Liver (tissue), 9 donors: ENCODE measurements around the gene MARCHF10. TPM values are rescaled to one million over a fixed set of nuclear protein-coding genes. Genes with fewer than 3 reads are reported as not detected.

Experiments
- DNase-seq: peaks from one replicate; pipeline ENCODE4 v3.0.0-alpha.2; 2017; ENCODE audit warnings: low spot score
- H3K27ac ChIP-seq, 2 donors: one replicate each; pipeline ENCODE4 v1.7.0; 2013; ENCODE audit warnings: inconsistent platforms in 2 of 2, low read length in 2 of 2, control low read depth in 1 of 2, low read depth in 1 of 2, mild to moderate bottlenecking in 1 of 2
- H3K27me3 ChIP-seq, 4 donors: one replicate each; pipeline versions ENCODE4 v1.6.1 to v1.7.0; 2013; ENCODE audit warnings: low read length in 3 of 4, inconsistent platforms in 1 of 4, mild to moderate bottlenecking in 1 of 4, moderate library complexity in 1 of 4; ENCODE audit not compliant: control insufficient read depth in 4 of 4, insufficient read depth in 4 of 4
- H3K36me3 ChIP-seq, 4 donors: one replicate each; pipeline versions ENCODE4 v1.6.1 to v1.7.0; 2013; ENCODE audit warnings: low read length in 3 of 4, mild to moderate bottlenecking in 3 of 4, low read depth in 1 of 4, moderate library complexity in 1 of 4; ENCODE audit not compliant: control insufficient read depth in 4 of 4, insufficient read depth in 3 of 4
- H3K4me1 ChIP-seq, 4 donors: one replicate each; pipeline versions ENCODE4 v1.6.1 to v1.7.0; 2013; ENCODE audit warnings: low read length in 3 of 4, mild to moderate bottlenecking in 3 of 4, moderate library complexity in 1 of 4; ENCODE audit not compliant: control insufficient read depth in 4 of 4, insufficient read depth in 4 of 4
- H3K4me3 ChIP-seq, 3 donors: one replicate each; pipeline versions ENCODE4 v1.6.1 to v1.7.0; 2013; ENCODE audit warnings: low read length in 3 of 3, control low read depth in 1 of 3, low read depth in 1 of 3, mild to moderate bottlenecking in 1 of 3
- H3K9ac ChIP-seq, 2 donors: one replicate each; pipeline ENCODE4 v1.7.0; 2013; ENCODE audit warnings: low read length in 2 of 2, mild to moderate bottlenecking in 2 of 2, moderate library complexity in 2 of 2, control low read depth in 1 of 2, low read depth in 1 of 2
- H3K9me3 ChIP-seq, 4 donors: one replicate each; pipeline versions ENCODE4 v1.6.1 to v1.7.0; 2013; ENCODE audit warnings: low read length in 3 of 4; ENCODE audit not compliant: control insufficient read depth in 4 of 4
- EGR1 ChIP-seq, 2 donors: IDR thresholded peaks; 2 replicates each; pipeline ENCODE4 v1.6.1; 2016 to 2018; ENCODE audit warnings: antibody characterized with exemption in 2 of 2, low read depth in 2 of 2
- FOXA1 ChIP-seq: IDR thresholded peaks from 2 replicates; pipeline ENCODE4 v1.6.1; 2016; ENCODE audit warnings: antibody characterized with exemption
- FOXA2 ChIP-seq: IDR thresholded peaks from 2 replicates; pipeline ENCODE4 v1.6.1; 2016; ENCODE audit warnings: antibody characterized with exemption
- GABPA ChIP-seq, 2 donors: IDR thresholded peaks in 1 of 2; conservative IDR thresholded peaks in 1 of 2; 2 replicates each; pipeline ENCODE4 v1.6.1; 2016; ENCODE audit warnings: antibody characterized with exemption in 2 of 2, mild to moderate bottlenecking in 1 of 2, moderate library complexity in 1 of 2
- HNF4A ChIP-seq, 2 donors: conservative IDR thresholded peaks; 2 replicates each; pipeline ENCODE4 v1.6.1; 2016; ENCODE audit warnings: antibody characterized with exemption in 2 of 2, mild to moderate bottlenecking in 2 of 2
- NR2F2 ChIP-seq: IDR thresholded peaks from 2 replicates; pipeline ENCODE4 v1.6.1; 2016; ENCODE audit warnings: antibody characterized with exemption
- RAD21 ChIP-seq, 2 donors: IDR thresholded peaks; 2 replicates each; pipeline ENCODE4 v1.6.1; 2016; ENCODE audit warnings: antibody characterized with exemption in 2 of 2, mild to moderate bottlenecking in 2 of 2
- RXRA ChIP-seq, 2 donors: IDR thresholded peaks; 2 replicates each; pipeline ENCODE4 v1.6.1; 2017 to 2018; ENCODE audit warnings: antibody characterized with exemption in 2 of 2, mild to moderate bottlenecking in 1 of 2
- SP1 ChIP-seq: IDR thresholded peaks from 2 replicates; pipeline ENCODE4 v1.6.1; 2018; ENCODE audit warnings: antibody characterized with exemption, mild to moderate bottlenecking
- TAF1 ChIP-seq: conservative IDR thresholded peaks from 2 replicates; pipeline ENCODE4 v1.6.1; 2016; ENCODE audit warnings: antibody characterized with exemption, mild to moderate bottlenecking
- YY1 ChIP-seq: IDR thresholded peaks from 2 replicates; pipeline ENCODE4 v1.6.1; 2016; ENCODE audit warnings: antibody characterized with exemption, mild to moderate bottlenecking
- WGBS: extraction: QIAGEN DNeasy Blood & Tissue Kit; methylation state at CpG from one replicate; pipeline ENCODE4 v1.1.7; 2013; 5-methylcytosine and 5-hydroxymethylcytosine counted together
- polyA plus RNA-seq, 2 donors: library from polyadenylated mRNA; stranded (reverse) in 1 of 2; unstranded in 1 of 2; fragments of 200-250 nt in 1 of 2; fragments of >200 nt in 1 of 2; fragmentation: Nextera tagmentation in 1 of 2; extraction: Ambion mirVana in 1 of 2; gene quantifications; one replicate each; pipeline versions ENCODE4 v1.2.1 to v1.2.3, GENCODE V29; 2013 to 2015
- total RNA-seq, 2 donors: library from RNA; depleted of rRNA; stranded (reverse); fragments of >200 nt; gene quantifications; one replicate each; pipeline ENCODE4 v1.2.3, GENCODE V29; 2014
- TF ChIP-seq, protein P1 (sequence below): IDR thresholded peaks from 2 replicates; pipeline ENCODE4 v1.6.1; 2016; ENCODE audit warnings: antibody characterized with exemption
- TF ChIP-seq, protein P2 (sequence below): fragments of 150-350 bp; IDR thresholded peaks from 2 replicates; pipeline ENCODE4 v1.5.1; 2017; ENCODE audit warnings: improper control_type of control experiment, low read depth, low read length; ENCODE audit not compliant: missing input control
- TF ChIP-seq, protein P3 (sequence below): IDR thresholded peaks from 2 replicates; pipeline ENCODE4 v1.6.1; 2016; ENCODE audit warnings: antibody characterized with exemption
- donor health status: healthy.
- donor health status: healthy.
- donor health status: healthy.
- donor health status: healthy.
- donor health status: healthy.

MARCHF10 gene
- total and polyA plus RNA-seq, 4 donors = not detected

DNA sequence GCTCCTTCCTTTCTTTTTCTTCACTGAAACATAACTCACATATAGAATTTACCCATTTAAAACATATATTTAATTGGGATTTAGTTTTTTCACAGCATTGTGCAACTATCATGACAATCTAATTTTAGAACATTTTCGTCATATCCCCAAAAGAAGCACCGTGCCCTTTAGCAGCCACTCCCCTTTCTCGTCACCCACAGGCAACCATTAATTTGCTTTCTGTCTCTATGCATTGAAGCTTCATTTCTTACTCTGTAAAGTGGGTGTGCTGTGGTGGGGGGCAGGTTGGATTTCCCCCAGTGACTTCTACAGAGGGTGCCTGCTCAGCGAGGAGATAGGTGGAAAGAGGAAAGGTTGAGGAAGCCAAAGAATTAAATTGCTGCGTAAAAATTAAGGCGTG, 144.8 kb downstream of the MARCHF10 start:
- H3K9ac ChIP-seq = no peak overlapping the region
- WGBS = 76% methylated on average over 6 of the region's 6 CpGs
- H3K27me3 ChIP-seq = no peaks in the 10 kb centered on the region
- no peak for DNase-seq
- no peaks in the 10 kb centered on the region for H3K36me3 ChIP-seq
- no peaks in the 10 kb centered on the region for H3K4me1 ChIP-seq
- no peak overlapping the region for H3K4me3 ChIP-seq
- no peak overlapping the region for H3K27ac ChIP-seq
- peaks cover 0 to 6% (median 2%) of the 10 kb centered on the region in 4 donors for H3K9me3 ChIP-seq
- TF ChIP-seq EGR1 (IDR thresholded peaks at IDR 0.05; ENCODE audit: low read depth in 2 of 2) = no peak
- TF ChIP-seq, protein P1, sequence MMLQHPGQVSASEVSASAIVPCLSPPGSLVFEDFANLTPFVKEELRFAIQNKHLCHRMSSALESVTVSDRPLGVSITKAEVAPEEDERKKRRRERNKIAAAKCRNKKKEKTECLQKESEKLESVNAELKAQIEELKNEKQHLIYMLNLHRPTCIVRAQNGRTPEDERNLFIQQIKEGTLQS = no peak
- TF ChIP-seq NR2F2 = no peak
- no peak for TF ChIP-seq GABPA (IDR thresholded peaks at IDR 0.05 in 1 of 2, conservative IDR thresholded peaks at IDR 0.05 in 1 of 2)

DNA sequence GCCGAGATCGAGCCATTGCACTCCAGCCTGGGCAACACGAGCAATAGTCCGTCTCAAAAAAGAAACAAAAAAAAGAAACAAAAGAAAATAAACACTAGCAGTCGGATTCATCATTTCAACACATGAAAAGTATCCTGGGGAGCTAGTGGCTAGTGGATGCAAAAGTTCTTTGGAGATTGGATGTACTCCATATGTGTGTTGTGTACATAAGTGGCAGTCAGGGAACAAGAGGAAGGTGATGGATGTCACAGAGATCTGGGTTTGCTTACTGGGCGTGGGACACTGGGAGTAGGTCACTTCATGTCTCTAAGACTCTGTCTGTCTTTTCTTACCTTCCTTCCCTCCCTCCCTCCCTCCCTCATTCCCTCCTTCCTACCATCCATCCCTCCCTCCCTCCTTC, 145.3 kb downstream of the MARCHF10 start:
- DNase-seq = no peak
- 84% methylated on average over 6 of the region's 6 CpGs for WGBS

DNA sequence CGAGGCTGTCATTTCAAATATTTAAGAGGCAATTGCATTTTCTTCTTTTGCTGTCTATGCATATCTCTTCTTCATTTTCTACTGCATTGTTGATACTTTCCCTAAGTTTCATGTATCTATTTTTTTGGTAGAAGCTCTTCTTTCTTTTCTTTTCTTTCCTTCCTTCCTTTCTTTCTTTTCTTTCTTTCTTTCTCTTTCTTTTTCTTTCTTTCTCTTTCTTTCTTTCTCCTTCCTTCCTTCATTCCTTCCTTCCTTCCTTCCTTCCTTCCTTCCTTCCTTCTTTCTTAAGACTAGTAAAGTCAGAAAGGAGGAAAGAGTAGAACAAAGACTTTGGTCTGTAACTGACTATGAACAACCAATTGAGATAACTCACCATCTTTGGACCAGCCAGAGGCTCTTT, 146.8 kb downstream of the MARCHF10 start:
- DNase-seq = no peak
- peaks cover 0 to 6% (median 2%) of the 10 kb centered on the region in 4 donors for H3K9me3 ChIP-seq
- no peak for TF ChIP-seq EGR1 (IDR thresholded peaks at IDR 0.05; ENCODE audit: low read depth in 2 of 2)
- TF ChIP-seq FOXA2 = no peak
- TF ChIP-seq, protein P2, sequence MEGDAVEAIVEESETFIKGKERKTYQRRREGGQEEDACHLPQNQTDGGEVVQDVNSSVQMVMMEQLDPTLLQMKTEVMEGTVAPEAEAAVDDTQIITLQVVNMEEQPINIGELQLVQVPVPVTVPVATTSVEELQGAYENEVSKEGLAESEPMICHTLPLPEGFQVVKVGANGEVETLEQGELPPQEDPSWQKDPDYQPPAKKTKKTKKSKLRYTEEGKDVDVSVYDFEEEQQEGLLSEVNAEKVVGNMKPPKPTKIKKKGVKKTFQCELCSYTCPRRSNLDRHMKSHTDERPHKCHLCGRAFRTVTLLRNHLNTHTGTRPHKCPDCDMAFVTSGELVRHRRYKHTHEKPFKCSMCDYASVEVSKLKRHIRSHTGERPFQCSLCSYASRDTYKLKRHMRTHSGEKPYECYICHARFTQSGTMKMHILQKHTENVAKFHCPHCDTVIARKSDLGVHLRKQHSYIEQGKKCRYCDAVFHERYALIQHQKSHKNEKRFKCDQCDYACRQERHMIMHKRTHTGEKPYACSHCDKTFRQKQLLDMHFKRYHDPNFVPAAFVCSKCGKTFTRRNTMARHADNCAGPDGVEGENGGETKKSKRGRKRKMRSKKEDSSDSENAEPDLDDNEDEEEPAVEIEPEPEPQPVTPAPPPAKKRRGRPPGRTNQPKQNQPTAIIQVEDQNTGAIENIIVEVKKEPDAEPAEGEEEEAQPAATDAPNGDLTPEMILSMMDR = no peak
- no peak for TF ChIP-seq RAD21 (IDR thresholded peaks at IDR 0.05)
- TF ChIP-seq, protein P3, sequence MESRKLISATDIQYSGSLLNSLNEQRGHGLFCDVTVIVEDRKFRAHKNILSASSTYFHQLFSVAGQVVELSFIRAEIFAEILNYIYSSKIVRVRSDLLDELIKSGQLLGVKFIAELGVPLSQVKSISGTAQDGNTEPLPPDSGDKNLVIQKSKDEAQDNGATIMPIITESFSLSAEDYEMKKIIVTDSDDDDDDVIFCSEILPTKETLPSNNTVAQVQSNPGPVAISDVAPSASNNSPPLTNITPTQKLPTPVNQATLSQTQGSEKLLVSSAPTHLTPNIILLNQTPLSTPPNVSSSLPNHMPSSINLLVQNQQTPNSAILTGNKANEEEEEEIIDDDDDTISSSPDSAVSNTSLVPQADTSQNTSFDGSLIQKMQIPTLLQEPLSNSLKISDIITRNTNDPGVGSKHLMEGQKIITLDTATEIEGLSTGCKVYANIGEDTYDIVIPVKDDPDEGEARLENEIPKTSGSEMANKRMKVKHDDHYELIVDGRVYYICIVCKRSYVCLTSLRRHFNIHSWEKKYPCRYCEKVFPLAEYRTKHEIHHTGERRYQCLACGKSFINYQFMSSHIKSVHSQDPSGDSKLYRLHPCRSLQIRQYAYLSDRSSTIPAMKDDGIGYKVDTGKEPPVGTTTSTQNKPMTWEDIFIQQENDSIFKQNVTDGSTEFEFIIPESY = no peak
- no peak for TF ChIP-seq NR2F2
- no peak for TF ChIP-seq YY1
- no peak for TF ChIP-seq TAF1
- TF ChIP-seq HNF4A (conservative IDR thresholded peaks at IDR 0.05) = no peak
- no peak overlapping the region for H3K4me3 ChIP-seq
- peaks cover 0 to 2% (median 0%) of the 10 kb centered on the region in 4 donors for H3K4me1 ChIP-seq
- 94% methylated on average over 1 of the region's 1 CpG for WGBS
- H3K27me3 ChIP-seq = no peaks in the 10 kb centered on the region
- H3K36me3 ChIP-seq = no peaks in the 10 kb centered on the region
- no peak overlapping the region for H3K27ac ChIP-seq
- no peak overlapping the region for H3K9ac ChIP-seq

More for the DNA sequence above, 145.3 kb downstream of the MARCHF10 start:
- Histone ChIP-seq H3K9me3 (peaks cover 0 to 6% (median 2%) of the 10 kb centered on the region in 4 donors), H3K4me3 (no peak overlapping the region), H3K36me3 (no peaks in the 10 kb centered on the region), H3K9ac (no peak overlapping the region), H3K27ac (no peak overlapping the region), H3K27me3 (no peaks in the 10 kb centered on the region), H3K4me1 (no peaks in the 10 kb centered on the region)
- TF ChIP-seq RAD21 (IDR thresholded peaks at IDR 0.05) (no peak), RXRA (IDR thresholded peaks at IDR 0.05) (no peak), FOXA1 (no peak), FOXA2 (no peak), GABPA (IDR thresholded peaks at IDR 0.05 in 1 of 2, conservative IDR thresholded peaks at IDR 0.05 in 1 of 2) (no peak), HNF4A (conservative IDR thresholded peaks at IDR 0.05) (no peak), YY1 (no peak), NR2F2 (no peak), SP1 (no peak)
- TF ChIP-seq, protein P1 = no peak
- TF ChIP-seq, protein P2 = no peak
- TF ChIP-seq, protein P3 = no peak
